ENCODE data around the gene NEDD4L.

The NEDD4L gene

DNA sequence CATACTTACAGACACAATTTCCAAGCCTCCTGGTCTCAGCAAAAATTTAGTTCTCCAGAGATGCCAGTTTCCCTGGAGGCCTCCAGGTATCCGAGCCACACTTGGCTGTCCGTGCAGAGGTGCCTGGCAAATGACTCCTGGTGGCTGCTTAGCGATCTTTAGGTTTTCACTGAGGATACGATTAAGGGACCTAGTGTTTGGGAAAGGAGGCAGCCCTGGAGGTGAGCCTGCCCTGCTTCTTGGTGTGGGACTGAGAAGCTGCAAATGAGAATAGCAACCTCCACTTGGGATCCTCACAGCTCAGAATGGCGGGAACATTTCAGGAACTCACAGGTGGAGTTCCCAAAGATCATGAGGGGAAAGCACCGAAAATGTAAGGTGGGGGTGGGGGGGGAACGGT lies 367.3 kb downstream of the NEDD4L start:
- Mint-ChIP-seq H3K4me3 (no peak overlapping the region), H3K27ac (no peak overlapping the region)

DNA sequence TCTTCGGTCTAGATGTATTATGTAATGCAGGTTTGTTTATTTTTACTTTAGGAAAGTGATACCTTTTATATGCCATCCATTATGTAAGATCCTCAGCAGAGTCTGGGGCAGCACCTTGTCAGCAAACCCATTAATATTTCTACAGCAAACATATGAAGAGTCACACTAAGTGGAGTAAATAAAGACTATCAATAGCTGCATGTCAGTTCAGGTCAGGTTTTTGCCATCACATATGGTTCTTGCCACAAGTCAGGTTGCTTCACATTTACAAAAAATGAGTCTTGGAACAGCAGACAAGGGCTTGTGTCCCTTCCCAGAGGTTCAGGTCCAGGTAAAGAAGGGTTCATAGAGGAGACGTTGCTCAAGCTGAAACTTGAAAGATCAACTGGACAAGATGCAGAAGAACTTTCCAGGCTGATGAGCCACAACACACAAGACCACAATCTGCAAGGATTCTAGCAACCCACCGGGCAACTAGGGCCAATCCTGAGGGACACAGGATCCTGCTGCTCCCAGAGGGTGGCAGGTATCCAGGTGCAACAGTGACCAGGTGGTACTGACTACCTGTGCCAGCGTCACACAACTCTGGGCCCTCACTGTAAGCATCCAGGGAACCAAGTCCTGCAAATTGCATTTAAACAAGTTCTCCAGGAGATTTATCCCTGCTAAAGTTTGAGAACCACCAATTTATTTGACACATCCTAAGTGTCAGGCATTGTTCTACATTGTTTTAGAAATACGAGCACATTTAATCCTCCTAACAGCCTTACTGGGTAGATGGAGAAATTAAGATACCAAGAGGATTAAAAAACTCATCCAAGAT lies 369.0 kb downstream of the NEDD4L start:
- H3K4me1 Mint-ChIP-seq (ENCODE audit: low read depth): no peaks in the 10 kb centered on the region
- H3K9me3 Mint-ChIP-seq (ENCODE audit: low read depth): no peaks in the 10 kb centered on the region
- H3K36me3 Mint-ChIP-seq: no peaks in the 10 kb centered on the region
- peaks cover 1% of the 10 kb centered on the region for H3K27me3 Mint-ChIP-seq
- no peak overlapping the region for H3K27ac Mint-ChIP-seq
- H3K4me3 Mint-ChIP-seq: no peak overlapping the region

More for the DNA sequence above, 367.3 kb downstream of the NEDD4L start:
- H3K27me3 Mint-ChIP-seq: peaks cover 1% of the 10 kb centered on the region
- H3K4me1 Mint-ChIP-seq (ENCODE audit: low read depth): no peaks in the 10 kb centered on the region
- H3K36me3 Mint-ChIP-seq: no peaks in the 10 kb centered on the region
- H3K9me3 Mint-ChIP-seq (ENCODE audit: low read depth): no peaks in the 10 kb centered on the region

DNA sequence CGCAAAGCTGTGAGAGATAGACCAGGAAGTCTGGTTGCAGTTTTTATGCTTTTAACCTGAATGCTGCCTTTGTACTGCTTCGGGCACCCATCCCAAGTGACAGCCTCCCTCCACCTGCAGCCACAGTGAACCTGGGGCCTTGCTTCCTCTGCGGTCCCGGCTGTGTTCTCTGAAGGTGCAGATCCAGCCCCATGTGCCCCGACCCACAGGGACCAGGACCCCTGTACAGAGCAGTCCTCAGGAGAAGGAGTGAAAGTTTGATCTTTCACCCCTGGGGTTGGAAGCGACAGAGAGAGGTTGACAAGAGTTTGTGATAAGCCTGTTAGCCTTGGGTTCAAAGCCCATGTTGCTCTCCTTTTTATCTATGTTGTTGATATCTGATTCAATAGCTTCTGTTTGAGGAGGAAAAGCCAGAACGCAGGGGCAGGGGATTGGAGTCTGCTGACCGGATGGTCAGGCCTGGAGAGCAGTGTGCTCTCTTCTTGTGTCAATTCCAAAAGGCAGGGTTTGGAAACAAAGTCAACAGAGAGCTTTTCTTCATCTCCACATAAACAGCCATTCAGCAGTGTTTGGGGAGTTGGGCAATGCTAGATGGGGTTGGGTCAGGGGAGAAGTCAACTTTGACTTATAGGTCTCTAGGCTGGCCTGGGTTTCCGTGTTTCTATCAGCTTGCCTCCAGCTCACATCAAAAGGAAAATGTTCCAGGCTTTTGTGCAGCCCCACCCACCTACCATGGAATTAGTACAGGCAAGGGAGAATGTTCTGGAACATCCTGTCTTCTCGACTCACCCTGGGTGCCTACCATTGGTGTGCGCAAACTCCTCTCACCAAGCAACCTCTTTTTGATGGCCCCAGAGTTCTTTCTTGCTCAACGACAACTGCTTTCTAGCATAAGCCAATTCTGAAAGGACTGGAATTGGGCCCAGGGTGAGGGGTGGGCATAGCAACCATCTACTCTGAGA lies 369.9 kb downstream of the NEDD4L start:
- no peaks in the 10 kb centered on the region for H3K36me3 Mint-ChIP-seq
- H3K4me3 Mint-ChIP-seq: no peak overlapping the region
- peaks cover 1% of the 10 kb centered on the region for H3K27me3 Mint-ChIP-seq
- H3K4me1 Mint-ChIP-seq (ENCODE audit: low read depth): no peaks in the 10 kb centered on the region
- H3K27ac Mint-ChIP-seq: no peak overlapping the region
- H3K9me3 Mint-ChIP-seq (ENCODE audit: low read depth): no peaks in the 10 kb centered on the region

DNA sequence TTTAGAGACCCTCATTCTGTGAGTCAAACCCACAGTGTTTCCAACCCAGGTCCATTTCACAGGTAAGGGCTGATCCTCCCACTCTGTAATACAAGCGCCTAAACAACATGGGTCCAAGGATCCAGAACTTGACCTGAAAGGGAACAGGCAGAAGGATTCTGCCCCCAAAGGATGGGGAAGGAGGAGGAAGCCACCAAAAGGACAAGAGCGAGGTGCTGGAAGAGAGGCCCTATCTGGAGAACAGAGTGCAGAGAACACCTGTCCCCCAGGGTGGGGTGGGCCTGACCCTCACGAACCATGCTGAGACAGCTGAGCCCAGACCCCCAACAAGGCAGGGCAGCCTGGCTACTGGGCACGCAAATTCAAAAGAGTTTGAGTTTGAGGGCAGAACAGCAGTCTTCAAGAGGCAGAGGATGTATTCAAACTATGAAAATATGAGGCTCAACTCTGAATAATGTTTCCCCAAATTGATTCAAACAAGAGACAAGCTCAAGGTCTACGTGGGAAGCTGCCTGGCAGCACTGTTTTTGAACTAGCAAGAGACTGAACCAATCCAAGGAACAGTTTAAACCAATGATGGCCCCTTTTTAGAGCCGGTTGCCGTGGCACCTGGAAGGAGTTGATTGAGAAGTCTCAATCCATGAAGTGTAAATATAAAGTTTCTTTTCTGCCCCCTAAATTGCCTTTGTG lies 372.1 kb downstream of the NEDD4L start:
- Mint-ChIP-seq H3K27ac (no peak overlapping the region), H3K4me3 (no peak overlapping the region), H3K36me3 (no peaks in the 10 kb centered on the region), H3K4me1 (ENCODE audit: low read depth) (no peaks in the 10 kb centered on the region), H3K27me3 (peaks cover 1% of the 10 kb centered on the region), H3K9me3 (ENCODE audit: low read depth) (no peaks in the 10 kb centered on the region)

DNA sequence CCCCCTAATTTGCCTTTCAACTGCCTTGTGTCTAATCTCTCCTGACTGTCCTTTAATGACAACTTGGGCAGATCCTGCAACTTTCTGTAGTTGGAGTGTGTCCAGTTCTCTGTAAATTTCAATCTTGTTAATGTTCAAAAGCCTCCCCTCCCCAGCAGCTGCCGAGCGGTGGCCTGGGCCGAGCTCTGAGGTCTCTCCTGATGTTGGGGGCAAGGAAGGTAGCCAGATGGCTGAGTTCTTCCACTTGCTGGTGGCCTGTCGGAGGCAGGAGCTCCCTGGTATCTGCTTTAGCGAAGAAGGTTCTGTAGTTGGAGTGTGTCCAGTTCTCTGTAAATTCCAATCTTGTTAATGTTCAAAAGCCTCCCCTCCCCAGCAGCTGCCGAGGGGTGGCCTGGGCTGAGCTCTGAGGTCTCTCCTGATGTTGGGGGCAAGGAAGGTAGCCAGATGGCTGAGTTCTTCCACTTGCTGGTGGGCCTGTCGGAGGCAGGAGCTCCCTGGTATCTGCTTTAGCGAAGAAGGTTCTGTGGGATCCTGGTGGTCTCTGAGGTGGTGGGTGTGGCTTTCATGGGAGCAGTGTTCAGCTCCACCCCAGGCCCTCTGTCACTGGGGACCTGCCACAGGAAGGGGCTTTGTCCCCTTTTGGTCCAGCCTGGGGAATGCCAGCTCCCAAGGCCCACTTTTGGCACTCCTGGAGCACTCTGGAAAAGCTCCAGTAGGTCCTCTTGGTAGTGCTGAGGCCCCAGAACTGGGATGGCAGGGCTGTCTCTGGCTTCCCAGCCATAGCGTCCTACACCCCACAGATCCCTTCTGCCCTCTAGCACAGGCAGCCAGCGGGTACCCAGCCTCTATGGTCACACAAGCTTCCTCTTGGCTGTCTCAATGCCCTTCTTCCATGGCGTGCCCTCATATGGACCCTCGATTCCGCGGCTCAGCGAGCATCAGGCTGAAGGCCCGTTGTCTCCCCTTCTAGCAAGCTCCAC lies 373.0 kb downstream of the NEDD4L start:
- Mint-ChIP-seq H3K27ac (no peak overlapping the region), H3K4me1 (ENCODE audit: low read depth) (no peaks in the 10 kb centered on the region), H3K4me3 (no peak overlapping the region), H3K27me3 (peaks cover 1% of the 10 kb centered on the region), H3K9me3 (ENCODE audit: low read depth) (no peaks in the 10 kb centered on the region), H3K36me3 (no peaks in the 10 kb centered on the region)

DNA sequence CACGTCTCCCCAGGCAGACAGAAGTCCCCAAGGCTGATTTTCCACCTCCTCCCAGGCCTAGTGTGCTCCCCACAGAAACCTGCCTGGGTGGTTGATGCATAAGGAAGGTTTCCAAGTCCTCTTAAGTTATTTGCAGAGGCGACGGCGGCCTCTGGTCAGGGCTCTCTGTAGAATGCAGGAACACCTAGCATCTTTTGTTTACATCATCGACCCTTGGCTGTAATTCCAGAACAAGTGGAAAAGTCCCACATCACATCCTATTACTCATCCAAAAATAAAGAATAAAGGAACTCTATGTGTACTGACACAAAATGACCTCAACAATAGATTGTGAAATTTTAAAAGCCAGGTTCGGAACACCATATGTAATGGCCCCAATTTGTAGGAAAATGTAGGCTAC lies 373.7 kb downstream of the NEDD4L start:
- H3K27me3 Mint-ChIP-seq: peaks cover 1% of the 10 kb centered on the region
- no peak overlapping the region for H3K4me3 Mint-ChIP-seq
- H3K36me3 Mint-ChIP-seq: no peaks in the 10 kb centered on the region
- no peaks in the 10 kb centered on the region for H3K4me1 Mint-ChIP-seq (ENCODE audit: low read depth)
- no peak overlapping the region for H3K27ac Mint-ChIP-seq
- H3K9me3 Mint-ChIP-seq (ENCODE audit: low read depth): no peaks in the 10 kb centered on the region

DNA sequence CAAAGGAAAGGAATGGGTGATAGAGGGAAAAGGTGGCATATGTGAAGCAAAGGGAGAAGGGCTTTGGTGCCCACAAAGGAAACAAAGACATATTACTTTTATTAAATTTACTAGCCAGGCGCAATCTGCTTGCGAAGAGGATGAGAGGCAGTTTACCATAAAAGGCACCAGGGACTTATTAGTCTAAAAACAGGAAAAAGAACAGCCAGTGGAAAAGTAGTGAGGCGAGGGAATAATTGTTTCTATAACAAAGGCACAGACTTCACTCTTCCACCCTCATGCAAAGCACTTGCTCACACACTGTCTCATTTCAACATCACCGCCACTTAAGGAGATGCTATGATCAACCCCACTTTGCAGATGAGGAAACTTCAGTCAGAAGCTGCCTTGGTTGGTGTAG lies 374.3 kb downstream of the NEDD4L start:
- no peaks in the 10 kb centered on the region for H3K9me3 Mint-ChIP-seq (ENCODE audit: low read depth)
- no peak overlapping the region for H3K27ac Mint-ChIP-seq
- no peak overlapping the region for H3K4me3 Mint-ChIP-seq
- peaks cover under 1% of the 10 kb centered on the region for H3K27me3 Mint-ChIP-seq
- no peaks in the 10 kb centered on the region for H3K4me1 Mint-ChIP-seq (ENCODE audit: low read depth)
- H3K36me3 Mint-ChIP-seq: no peaks in the 10 kb centered on the region

DNA sequence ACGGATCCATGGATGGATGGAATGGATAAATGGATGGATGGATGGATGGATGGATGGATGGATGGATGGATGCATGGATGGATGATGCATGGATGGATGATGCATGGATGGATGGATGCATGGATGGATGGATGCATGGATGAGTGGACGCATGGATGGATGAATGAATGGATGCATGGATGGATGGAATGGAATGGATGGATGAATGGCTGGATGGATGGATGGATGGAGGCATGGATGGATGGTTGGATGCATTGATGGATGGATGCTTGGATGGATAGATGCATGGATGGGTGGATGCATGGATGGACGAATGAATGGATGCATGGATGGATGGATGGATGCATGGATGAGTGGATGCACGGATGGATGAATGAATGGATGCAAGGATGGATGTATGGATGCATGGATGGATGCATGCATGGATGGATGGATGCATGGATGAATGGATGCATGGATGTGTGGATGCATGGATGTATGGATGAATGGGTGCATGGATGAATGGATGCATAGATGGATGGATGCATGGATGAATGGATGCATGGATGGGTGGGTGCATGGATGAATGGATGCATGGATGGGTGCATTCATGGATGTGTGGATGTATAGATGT lies 375.7 kb downstream of the NEDD4L start:
- Mint-ChIP-seq H3K4me1 (ENCODE audit: low read depth) (no peaks in the 10 kb centered on the region), H3K27ac (no peak overlapping the region), H3K27me3 (no peaks in the 10 kb centered on the region), H3K36me3 (no peaks in the 10 kb centered on the region), H3K4me3 (no peak overlapping the region), H3K9me3 (ENCODE audit: low read depth) (no peaks in the 10 kb centered on the region)

DNA sequence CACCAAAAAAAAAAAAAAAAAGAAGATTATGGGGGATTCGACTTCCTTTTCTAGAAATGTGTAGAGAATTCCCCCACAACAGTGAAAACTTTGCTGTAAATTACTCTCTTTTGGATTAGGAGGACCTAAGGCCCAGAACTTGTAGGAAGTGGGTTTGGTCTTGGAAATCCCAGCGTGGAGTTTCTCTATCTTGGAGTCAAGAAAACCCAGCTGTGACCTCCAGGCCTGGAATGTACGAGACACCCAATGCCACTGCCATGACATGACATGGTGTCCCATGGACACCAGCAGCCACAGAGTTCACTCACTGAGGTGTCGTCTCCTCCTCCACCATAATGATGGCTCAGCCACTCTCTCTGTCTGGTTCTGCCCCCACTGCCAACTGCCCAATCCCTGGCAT lies 382.6 kb downstream of the NEDD4L start:
- no peak overlapping the region for H3K4me3 Mint-ChIP-seq

DNA sequence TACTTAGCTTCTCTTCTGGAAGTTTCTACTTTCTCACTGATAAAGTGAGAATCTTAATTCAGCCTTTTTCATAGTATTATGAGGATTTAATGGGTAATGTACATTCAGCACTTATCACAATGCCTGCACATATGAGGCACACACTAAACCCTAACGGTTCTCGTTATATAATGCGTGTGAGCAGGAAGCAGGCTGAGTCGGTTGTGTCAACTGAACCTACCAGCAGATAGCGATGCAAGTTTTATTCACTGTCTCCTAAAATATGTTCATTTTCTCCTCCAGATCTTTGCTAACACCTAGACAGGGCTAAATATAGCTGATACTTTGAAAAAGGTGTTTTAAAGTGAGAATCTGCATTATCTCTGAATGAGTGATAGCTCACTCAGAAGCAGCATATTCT lies 383.3 kb downstream of the NEDD4L start:
- Mint-ChIP-seq H3K4me1 (ENCODE audit: low read depth) (no peaks in the 10 kb centered on the region), H3K27me3 (no peaks in the 10 kb centered on the region), H3K36me3 (no peaks in the 10 kb centered on the region), H3K4me3 (no peak overlapping the region), H3K9me3 (ENCODE audit: low read depth) (no peaks in the 10 kb centered on the region), H3K27ac (no peak overlapping the region)

More for the DNA sequence above, 382.6 kb downstream of the NEDD4L start:
- Mint-ChIP-seq H3K27me3 (no peaks in the 10 kb centered on the region), H3K27ac (no peak overlapping the region), H3K4me1 (ENCODE audit: low read depth) (no peaks in the 10 kb centered on the region), H3K9me3 (ENCODE audit: low read depth) (no peaks in the 10 kb centered on the region), H3K36me3 (no peaks in the 10 kb centered on the region)

DNA sequence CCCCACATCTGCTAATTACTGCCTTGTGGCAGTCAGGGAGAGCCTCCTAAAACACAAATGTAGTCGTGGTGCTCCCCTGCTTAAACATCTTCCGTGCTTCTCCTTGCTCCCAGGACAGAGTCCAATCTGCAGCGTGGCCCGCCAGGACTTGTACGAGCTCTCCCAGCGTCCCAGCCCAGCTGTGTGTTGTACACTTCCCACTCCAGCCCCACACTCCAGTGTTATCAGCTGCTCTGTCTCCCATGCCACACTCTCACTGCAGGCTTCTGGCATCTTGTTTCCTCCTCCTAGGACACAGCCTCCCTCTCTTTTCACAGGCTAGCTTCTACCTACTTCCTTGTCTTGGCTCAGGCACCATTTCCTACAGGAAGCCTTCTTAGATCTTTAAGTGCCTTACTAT lies 385.4 kb downstream of the NEDD4L start:
- Mint-ChIP-seq H3K4me3 (no peak overlapping the region), H3K27ac (no peak overlapping the region)

DNA sequence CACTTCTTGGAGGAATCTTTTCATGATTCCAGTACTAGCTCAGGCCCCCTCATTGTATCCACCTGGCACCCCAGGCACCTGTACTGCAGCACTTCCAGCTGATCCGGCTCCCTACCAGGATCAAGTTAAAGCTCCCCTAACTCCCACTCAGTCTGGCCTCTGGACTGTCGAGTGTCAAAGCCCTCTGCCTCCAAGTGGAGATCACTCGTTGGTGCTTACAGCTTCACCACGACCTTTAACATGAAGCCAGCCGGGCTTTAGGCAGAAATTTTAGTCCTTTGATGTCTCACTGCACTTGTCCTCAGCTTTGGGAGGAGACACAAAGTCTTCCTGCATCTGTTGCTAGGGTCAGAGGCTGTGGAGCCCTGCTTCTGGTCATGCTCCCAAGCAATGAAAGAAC lies 387.2 kb downstream of the NEDD4L start:
- H3K9me3 Mint-ChIP-seq (ENCODE audit: low read depth): no peaks in the 10 kb centered on the region
- H3K4me1 Mint-ChIP-seq (ENCODE audit: low read depth): no peaks in the 10 kb centered on the region
- no peak overlapping the region for H3K4me3 Mint-ChIP-seq
- H3K36me3 Mint-ChIP-seq: no peaks in the 10 kb centered on the region
- no peak overlapping the region for H3K27ac Mint-ChIP-seq
- no peaks in the 10 kb centered on the region for H3K27me3 Mint-ChIP-seq

More for the DNA sequence above, 385.4 kb downstream of the NEDD4L start:
- no peaks in the 10 kb centered on the region for H3K9me3 Mint-ChIP-seq (ENCODE audit: low read depth)
- H3K36me3 Mint-ChIP-seq: no peaks in the 10 kb centered on the region
- H3K27me3 Mint-ChIP-seq: no peaks in the 10 kb centered on the region
- no peaks in the 10 kb centered on the region for H3K4me1 Mint-ChIP-seq (ENCODE audit: low read depth)

DNA sequence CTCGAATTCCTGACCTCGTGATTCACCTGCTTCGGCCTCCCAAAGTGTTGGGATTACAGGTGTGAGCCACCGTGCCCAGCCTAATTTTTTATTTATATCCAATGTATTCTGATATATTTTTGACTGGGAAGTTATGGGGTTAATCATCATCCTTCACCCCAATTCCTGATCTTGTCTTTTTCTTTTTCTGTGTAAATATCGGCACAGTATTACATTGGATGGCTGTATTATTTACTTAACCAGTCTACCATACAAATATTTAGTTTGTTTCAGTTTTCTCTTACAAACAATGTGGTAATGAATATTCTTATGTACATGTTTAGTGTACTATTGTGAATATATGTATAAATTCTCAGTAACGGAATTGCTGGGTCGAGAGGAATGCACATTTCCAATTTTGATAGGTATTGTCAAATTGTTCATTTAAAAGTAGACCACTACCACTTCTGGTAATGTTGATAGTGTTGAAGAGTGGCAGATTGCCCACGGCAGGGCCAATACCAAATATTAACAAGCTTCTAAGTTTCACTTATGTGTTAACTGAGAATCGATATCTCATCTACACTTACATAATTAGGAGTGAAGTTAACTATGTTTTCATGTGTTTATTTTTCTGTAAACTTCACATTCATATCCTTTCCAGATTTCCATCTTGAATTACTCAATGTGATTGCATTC lies 388.2 kb downstream of the NEDD4L start:
- no peaks in the 10 kb centered on the region for H3K27me3 Mint-ChIP-seq
- no peaks in the 10 kb centered on the region for H3K36me3 Mint-ChIP-seq
- no peaks in the 10 kb centered on the region for H3K9me3 Mint-ChIP-seq (ENCODE audit: low read depth)
- H3K4me1 Mint-ChIP-seq (ENCODE audit: low read depth): no peaks in the 10 kb centered on the region
- no peak overlapping the region for H3K4me3 Mint-ChIP-seq
- H3K27ac Mint-ChIP-seq: no peak overlapping the region
